Activated CD4-positive, alpha-beta T cell treated with anti-CD3 and anti-CD28 coated beads for 36 hours (primary cell): ENCODE results near the gene IYD. TPM values are rescaled to one million over a fixed set of nuclear protein-coding genes. Genes with fewer than 3 reads are reported as not detected.

Source experiments
- ATAC-seq: fragments of 200-7000 bp; cut with Tn5 transposase; one replicate; pipeline ENCODE4 v1.10.0; 2021; ENCODE audit warnings: mild to moderate bottlenecking, moderate library complexity
- CTCF ChIA-PET: fragments of 350-600 bp; sonication (Branson Sonifier 250); formaldehyde crosslinking; loops from one replicate; lab custom pipeline; 2021; ENCODE audit warnings: antibody characterized with exemption; lab: Charles Lee
- POLR2A ChIA-PET: fragments of 350-600 bp; sonication (Branson Sonifier 250); formaldehyde crosslinking; loops from one replicate; lab custom pipeline; 2021; ENCODE audit warnings: antibody characterized with exemption, inconsistent platforms; lab: Charles Lee
- DNase-seq: peaks from one replicate; pipeline ENCODE4 v3.0.0-alpha.2; 2020
- H3K27ac Mint-ChIP-seq: one replicate; pipeline ENCODE4 v1.8.0; 2021; ENCODE audit warnings: mixed read lengths
- H3K27me3 Mint-ChIP-seq: one replicate; pipeline ENCODE4 v1.8.0; 2021; ENCODE audit warnings: mixed read lengths
- H3K36me3 Mint-ChIP-seq: one replicate; pipeline ENCODE4 v1.8.0; 2021; ENCODE audit warnings: low read depth, mixed read lengths
- H3K4me1 Mint-ChIP-seq: one replicate; pipeline ENCODE4 v1.8.0; 2021; ENCODE audit warnings: mixed read lengths
- H3K4me3 Mint-ChIP-seq: one replicate; pipeline ENCODE4 v1.8.0; 2021; ENCODE audit warnings: mild to moderate bottlenecking, moderate library complexity, mixed read lengths
- H3K9me3 Mint-ChIP-seq: one replicate; pipeline ENCODE4 v1.8.0; 2021; ENCODE audit warnings: low read depth, mixed read lengths
- intact Hi-C, 2 experiments: fragments of 100-400 bp; cut with DNase I in 1 of 2; cut with micrococcal nuclease in 1 of 2; formaldehyde crosslinking; loops; one replicate each; pipeline versions ENCODE4 v1.14.2 to v1.15.1; 2022 to 2024; cut with DNase I, micrococcal nuclease
- total RNA-seq, 2 experiments: library from RNA; stranded (reverse); gene quantifications; one replicate each; pipeline ENCODE4 v1.2.3, GENCODE V29; 2021

Gene IYD
- total RNA-seq, 2 experiments from 2014 or later, result not detected

- CTCF ChIA-PET, result no interaction called here
- DNase-seq (no peak), ATAC-seq (no peak)
- intact Hi-C loops, result loop anchor here in 1 of 2 experiments (10.0 kb wide), 1 partner anchor 409 kb away; the partner anchor contains the start of gene RAET1G
- POLR2A ChIA-PET, result no interaction called here
- Mint-ChIP-seq H3K4me3 (no peak overlapping the region), H3K4me1 (no peaks in the 10 kb centered on the region), H3K27me3 (peaks cover 11% of the 10 kb centered on the region), H3K9me3 (no peaks in the 10 kb centered on the region), H3K36me3 (no peaks in the 10 kb centered on the region), H3K27ac (no peak overlapping the region)
Observed at GRCh38 chr6:150333585-150333941, 35.2 kb upstream of the IYD start.

- no peak overlapping the region for H3K4me3 Mint-ChIP-seq
- ChIA-PET POLR2A (no interaction called here), CTCF (interaction anchor here (0.6 to 1.6 kb wide), 7 partner anchors 8 to 480 kb away, joined by 3 to 13 read pairs (median 3); no protein-coding TSS in a partner anchor)
- no peaks in the 10 kb centered on the region for H3K9me3 Mint-ChIP-seq
- ATAC-seq (no peak), DNase-seq (peak; percentile 61)
- no peaks in the 10 kb centered on the region for H3K4me1 Mint-ChIP-seq
- H3K27me3 Mint-ChIP-seq, result peaks cover 11% of the 10 kb centered on the region
- H3K27ac Mint-ChIP-seq, result no peak overlapping the region
- intact Hi-C loops, result loop anchor here (1.0 to 10.0 kb wide), 4 partner anchors 255 to 480 kb away; partner anchors contain the start of gene RAET1G (in 1 of the 2)
- H3K36me3 Mint-ChIP-seq, result no peaks in the 10 kb centered on the region
Observed at GRCh38 chr6:150334790-150335783, 33.7 kb upstream of the IYD start.

- Mint-ChIP-seq H3K27ac (no peak overlapping the region), H3K9me3 (no peaks in the 10 kb centered on the region), H3K4me3 (no peak overlapping the region), H3K27me3 (peaks cover 11% of the 10 kb centered on the region), H3K4me1 (no peaks in the 10 kb centered on the region), H3K36me3 (no peaks in the 10 kb centered on the region)
- DNase-seq, result peak; percentile 9
- intact Hi-C loops, result loop anchor here in 1 of 2 experiments (10.0 kb wide), 1 partner anchor 411 kb away; the partner anchor contains the start of gene RAET1G
- peak; percentile 66 for ATAC-seq
- CTCF ChIA-PET, result interaction anchor here (0.9 to 2.2 kb wide), 2 partner anchors 256 to 481 kb away, joined by 4 to 14 read pairs; no protein-coding TSS in a partner anchor
- POLR2A ChIA-PET, result no interaction called here
Observed at GRCh38 chr6:150336299-150336698, 32.5 kb upstream of the IYD start.

- Mint-ChIP-seq H3K27me3 (peaks cover 11% of the 10 kb centered on the region), H3K9me3 (no peaks in the 10 kb centered on the region), H3K27ac (no peak overlapping the region), H3K36me3 (no peaks in the 10 kb centered on the region), H3K4me1 (no peaks in the 10 kb centered on the region), H3K4me3 (no peak overlapping the region)
- POLR2A ChIA-PET, result no interaction called here
- intact Hi-C loops, result loop anchor here in 1 of 2 experiments (10.0 kb wide), 1 partner anchor 412 kb away; the partner anchor contains the start of gene RAET1G
- DNase-seq (no peak), ATAC-seq (no peak)
- CTCF ChIA-PET, result interaction anchor here (0.7 to 2.2 kb wide), 4 partner anchors 59 to 481 kb away, joined by 3 to 14 read pairs (median 4); no protein-coding TSS in a partner anchor
Observed at GRCh38 chr6:150336708-150337107, 32.1 kb upstream of the IYD start.

GRCh38 chr6:150342126-150342525 is 26.7 kb upstream of the IYD start:
- DNase-seq (no peak), ATAC-seq (no peak)
- H3K4me3 Mint-ChIP-seq, result no peak overlapping the region
- no peak overlapping the region for H3K27ac Mint-ChIP-seq
- H3K4me1 Mint-ChIP-seq, result no peaks in the 10 kb centered on the region
- ChIA-PET POLR2A (no interaction called here), CTCF (interaction anchor here (0.9 to 1.3 kb wide), 3 partner anchors 12 to 473 kb away, joined by 3 read pairs; no protein-coding TSS in a partner anchor)
- H3K9me3 Mint-ChIP-seq, result no peaks in the 10 kb centered on the region
- intact Hi-C loops, result no loop called here
- H3K27me3 Mint-ChIP-seq, result peaks cover 8% of the 10 kb centered on the region
- no peaks in the 10 kb centered on the region for H3K36me3 Mint-ChIP-seq

- DNase-seq (no peak), ATAC-seq (no peak)
- Mint-ChIP-seq H3K4me3 (no peak overlapping the region), H3K36me3 (no peaks in the 10 kb centered on the region), H3K4me1 (no peaks in the 10 kb centered on the region), H3K27me3 (peaks cover 7% of the 10 kb centered on the region), H3K27ac (no peak overlapping the region), H3K9me3 (no peaks in the 10 kb centered on the region)
- CTCF ChIA-PET, result interaction anchor here (1.6 kb wide), 1 partner anchor 52 kb away, joined by 6 read pairs; no protein-coding TSS in a partner anchor
- POLR2A ChIA-PET, result no interaction called here
- intact Hi-C loops, result no loop called here
Observed at GRCh38 chr6:150343434-150343833, 25.4 kb upstream of the IYD start.

- no peak overlapping the region for H3K4me3 Mint-ChIP-seq
- no peak for ATAC-seq
- POLR2A ChIA-PET, result no interaction called here
- no peaks in the 10 kb centered on the region for H3K9me3 Mint-ChIP-seq
- no peaks in the 10 kb centered on the region for H3K36me3 Mint-ChIP-seq
- peaks cover 7% of the 10 kb centered on the region for H3K27me3 Mint-ChIP-seq
- CTCF ChIA-PET, result no interaction called here
- intact Hi-C loops, result no loop called here
- no peaks in the 10 kb centered on the region for H3K4me1 Mint-ChIP-seq
- no peak for DNase-seq
- no peak overlapping the region for H3K27ac Mint-ChIP-seq
Observed at GRCh38 chr6:150345781-150346180, 23.0 kb upstream of the IYD start.

- Mint-ChIP-seq H3K36me3 (no peaks in the 10 kb centered on the region), H3K27ac (no peak overlapping the region), H3K9me3 (no peaks in the 10 kb centered on the region), H3K4me1 (no peaks in the 10 kb centered on the region), H3K27me3 (peaks cover 7% of the 10 kb centered on the region), H3K4me3 (no peak overlapping the region)
- POLR2A ChIA-PET, result no interaction called here
- DNase-seq (no peak), ATAC-seq (no peak)
- CTCF ChIA-PET, result no interaction called here
- intact Hi-C loops, result no loop called here
Observed at GRCh38 chr6:150346346-150346745, 22.5 kb upstream of the IYD start.

- POLR2A ChIA-PET, result no interaction called here
- CTCF ChIA-PET, result no interaction called here
- no peak overlapping the region for H3K27ac Mint-ChIP-seq
- H3K4me3 Mint-ChIP-seq, result no peak overlapping the region
- no peaks in the 10 kb centered on the region for H3K36me3 Mint-ChIP-seq
- DNase-seq (no peak), ATAC-seq (no peak)
- H3K4me1 Mint-ChIP-seq, result no peaks in the 10 kb centered on the region
- intact Hi-C loops, result no loop called here
- H3K9me3 Mint-ChIP-seq, result no peaks in the 10 kb centered on the region
- peaks cover 5% of the 10 kb centered on the region for H3K27me3 Mint-ChIP-seq
Observed at GRCh38 chr6:150347845-150348244, 21.0 kb upstream of the IYD start.

- peaks cover 5% of the 10 kb centered on the region for H3K27me3 Mint-ChIP-seq
- ATAC-seq, result no peak
- no peaks in the 10 kb centered on the region for H3K36me3 Mint-ChIP-seq
- ChIA-PET CTCF (interaction anchor here (0.9 to 1.5 kb wide), 2 partner anchors 69 to 269 kb away, joined by 3 read pairs; no protein-coding TSS in a partner anchor), POLR2A (no interaction called here)
- intact Hi-C loops, result no loop called here
- no peak for DNase-seq
- H3K4me1 Mint-ChIP-seq, result no peaks in the 10 kb centered on the region
- no peak overlapping the region for H3K27ac Mint-ChIP-seq
- H3K4me3 Mint-ChIP-seq, result no peak overlapping the region
- no peaks in the 10 kb centered on the region for H3K9me3 Mint-ChIP-seq
Observed at GRCh38 chr6:150349546-150349945, 19.3 kb upstream of the IYD start.
